IPS-20b (cell line): ENCODE data around the gene LMOD2.

ENCODE experiments used
- H3K27ac ChIP-seq: one replicate; pipeline ENCODE4 v1.5.1; 2013; ENCODE audit warnings: low read length
- H3K27me3 ChIP-seq: 2 replicates; pipeline ENCODE4 v1.6.1; 2013; ENCODE audit warnings: mild to moderate bottlenecking, low read length, inconsistent platforms; ENCODE audit not compliant: insufficient read depth
- H3K36me3 ChIP-seq: 2 replicates; pipeline ENCODE4 v1.6.1; 2013; ENCODE audit warnings: low read depth, mild to moderate bottlenecking, inconsistent platforms, low read length, moderate library complexity; ENCODE audit not compliant: insufficient read depth
- H3K4me1 ChIP-seq: 2 replicates; pipeline ENCODE4 v1.6.1; 2013; ENCODE audit warnings: mild to moderate bottlenecking, control low read depth, inconsistent platforms, low read length, moderate library complexity; ENCODE audit not compliant: insufficient read depth
- H3K4me3 ChIP-seq: 2 replicates; pipeline ENCODE4 v1.5.1; 2013; ENCODE audit warnings: mild to moderate bottlenecking, low read length, inconsistent platforms
- H3K9ac ChIP-seq: 2 replicates; pipeline ENCODE4 v1.6.1; 2013; ENCODE audit warnings: low read depth, mild to moderate bottlenecking, inconsistent platforms, low read length, moderate library complexity
- H3K9me3 ChIP-seq: 2 replicates; pipeline ENCODE4 v1.6.1; 2013; ENCODE audit warnings: mild to moderate bottlenecking, low read depth, low read length, inconsistent platforms; ENCODE audit not compliant: insufficient read depth

The LMOD2 gene

GRCh38 chr7:123677061-123677715, 21.5 kb downstream of the LMOD2 start:
- Histone ChIP-seq H3K9me3 (no peaks in the 10 kb centered on the region), H3K27me3 (no peaks in the 10 kb centered on the region), H3K4me3 (no peak overlapping the region), H3K36me3 (peaks cover 18% of the 10 kb centered on the region; the same call in 1 of the 2 replicates), H3K27ac (no peak overlapping the region), H3K9ac (no peak overlapping the region), H3K4me1 (no peaks in the 10 kb centered on the region)

GRCh38 chr7:123679614-123680013, 23.9 kb downstream of the LMOD2 start:
- Histone ChIP-seq H3K36me3 (peaks cover 36% of the 10 kb centered on the region), H3K4me3 (no peak overlapping the region), H3K4me1 (no peaks in the 10 kb centered on the region), H3K27ac (no peak overlapping the region), H3K27me3 (no peaks in the 10 kb centered on the region), H3K9me3 (no peaks in the 10 kb centered on the region), H3K9ac (no peak overlapping the region)

- no peaks in the 10 kb centered on the region for H3K9me3 ChIP-seq
- H3K4me1 ChIP-seq, result no peaks in the 10 kb centered on the region
- H3K27ac ChIP-seq, result no peak overlapping the region
- peaks cover 44% of the 10 kb centered on the region for H3K36me3 ChIP-seq
- H3K9ac ChIP-seq, result no peak overlapping the region
- no peaks in the 10 kb centered on the region for H3K27me3 ChIP-seq
- no peak overlapping the region for H3K4me3 ChIP-seq
Observed at GRCh38 chr7:123680580-123680979, 24.9 kb downstream of the LMOD2 start.

GRCh38 chr7:123681561-123681960, 25.9 kb downstream of the LMOD2 start:
- H3K27me3 ChIP-seq, result no peaks in the 10 kb centered on the region
- no peak overlapping the region for H3K4me3 ChIP-seq
- no peaks in the 10 kb centered on the region for H3K4me1 ChIP-seq
- H3K36me3 ChIP-seq, result peaks cover 48% of the 10 kb centered on the region
- no peak overlapping the region for H3K9ac ChIP-seq
- H3K9me3 ChIP-seq, result no peaks in the 10 kb centered on the region
- no peak overlapping the region for H3K27ac ChIP-seq

GRCh38 chr7:123682690-123683089, 27.0 kb downstream of the LMOD2 start:
- Histone ChIP-seq H3K36me3 (peaks cover 56% of the 10 kb centered on the region), H3K9me3 (no peaks in the 10 kb centered on the region), H3K27ac (no peak overlapping the region), H3K9ac (no peak overlapping the region), H3K4me3 (no peak overlapping the region), H3K27me3 (no peaks in the 10 kb centered on the region), H3K4me1 (no peaks in the 10 kb centered on the region)

- H3K27ac ChIP-seq, result no peak overlapping the region
- H3K9ac ChIP-seq, result no peak overlapping the region
- peaks cover 81% of the 10 kb centered on the region for H3K36me3 ChIP-seq
- H3K4me3 ChIP-seq, result no peak overlapping the region
- peaks cover 4% of the 10 kb centered on the region; the same call in 1 of the 2 replicates for H3K4me1 ChIP-seq
- H3K9me3 ChIP-seq, result no peaks in the 10 kb centered on the region
- H3K27me3 ChIP-seq, result no peaks in the 10 kb centered on the region
Observed at GRCh38 chr7:123687161-123687560, 31.5 kb downstream of the LMOD2 start.

GRCh38 chr7:123687727-123688126, 32.1 kb downstream of the LMOD2 start:
- Histone ChIP-seq H3K9me3 (no peaks in the 10 kb centered on the region), H3K36me3 (peaks cover 86% of the 10 kb centered on the region), H3K27ac (no peak overlapping the region), H3K4me3 (no peak overlapping the region), H3K9ac (no peak overlapping the region), H3K4me1 (peaks cover 4% of the 10 kb centered on the region; the same call in 1 of the 2 replicates), H3K27me3 (no peaks in the 10 kb centered on the region)

- H3K36me3 ChIP-seq, result peaks cover 87% of the 10 kb centered on the region
Observed at GRCh38 chr7:123689250-123689649, 33.6 kb downstream of the LMOD2 start.

GRCh38 chr7:123690550-123690949, 34.9 kb downstream of the LMOD2 start:
- Histone ChIP-seq H3K27ac (no peak overlapping the region), H3K9me3 (no peaks in the 10 kb centered on the region), H3K4me1 (peaks cover 4% of the 10 kb centered on the region; the same call in 1 of the 2 replicates), H3K27me3 (no peaks in the 10 kb centered on the region), H3K9ac (no peak overlapping the region), H3K4me3 (no peak overlapping the region), H3K36me3 (peaks cover 88% of the 10 kb centered on the region)

More at GRCh38 chr7:123689250-123689649, 33.6 kb downstream of the LMOD2 start:
- Histone ChIP-seq H3K27me3 (no peaks in the 10 kb centered on the region), H3K4me3 (no peak overlapping the region), H3K9ac (no peak overlapping the region), H3K4me1 (peaks cover 4% of the 10 kb centered on the region; the same call in 1 of the 2 replicates), H3K9me3 (no peaks in the 10 kb centered on the region), H3K27ac (no peak overlapping the region)

GRCh38 chr7:123692471-123692877, 36.8 kb downstream of the LMOD2 start:
- H3K27me3 ChIP-seq, result no peaks in the 10 kb centered on the region
- H3K9ac ChIP-seq, result no peak overlapping the region
- H3K4me3 ChIP-seq, result no peak overlapping the region; the same call in 1 of the 2 replicates
- peaks cover 4% of the 10 kb centered on the region; the same call in 1 of the 2 replicates for H3K4me1 ChIP-seq
- no peaks in the 10 kb centered on the region for H3K9me3 ChIP-seq
- H3K27ac ChIP-seq, result no peak overlapping the region
- H3K36me3 ChIP-seq, result peaks cover 95% of the 10 kb centered on the region

GRCh38 chr7:123695944-123696677, 40.4 kb downstream of the LMOD2 start:
- no peak overlapping the region for H3K27ac ChIP-seq
- no peak overlapping the region for H3K9ac ChIP-seq
- H3K36me3 ChIP-seq, result peaks cover 92% of the 10 kb centered on the region
- H3K9me3 ChIP-seq, result no peaks in the 10 kb centered on the region
- H3K4me1 ChIP-seq, result peaks cover 4% of the 10 kb centered on the region; the same call in 1 of the 2 replicates
- H3K27me3 ChIP-seq, result no peaks in the 10 kb centered on the region
- no peak overlapping the region for H3K4me3 ChIP-seq
